ENCODE results near the gene DLL4.

- TF ChIP-seq CTCF (IDR thresholded peaks at IDR 0.05; ENCODE audit: poor library complexity): no peak
- no peak for TF ChIP-seq EZH2 (IDR thresholded peaks at IDR 0.05; ENCODE audit: borderline replicate concordance)
Measured at GRCh38 chr15:40937762-40938535, 8.8 kb downstream of the DLL4 start.
